ENCODE measurements around the gene TNN.
"Not testable (repeated sequence)": the region's sequence is repeated elsewhere in the genome, so short reads cannot be mapped to it uniquely, and the experiment has no call there.

Gene TNN

GRCh38 chr1:175067362-175068106 is at the start of gene TNN:
Gene TNN, plus strand, starts transcription at chr1:175067833. Its CDS starts 9,586 bp downstream, at chr1:175077419.
- DNase-seq (ENCODE audit: low read depth), result no peak
- TF ChIP-seq CTCF (IDR thresholded peaks at IDR 0.05; ENCODE audit: insufficient read depth, low read depth, low read length, missing control alignments), result no peak
- H3K4me3 ChIP-seq (ENCODE audit: low read depth, low read length), result no peak within 1 kb of the TSS

- TF ChIP-seq CTCF (IDR thresholded peaks at IDR 0.05; ENCODE audit: insufficient read depth, low read depth, low read length, missing control alignments), result no peak
- H3K4me3 ChIP-seq (ENCODE audit: low read depth, low read length), result no peak overlapping the region
- no peak for DNase-seq (ENCODE audit: low read depth)
Observed at GRCh38 chr1:175019524-175019923, 48.1 kb upstream of the TNN start.

GRCh38 chr1:175023043-175023921 is 44.4 kb upstream of the TNN start, which contains the start of gene MRPS14:
Gene MRPS14, minus strand, starts transcription at chr1:175023425. Its CDS starts 17 bp downstream, at chr1:175023408.
- no peak for TF ChIP-seq CTCF (IDR thresholded peaks at IDR 0.05; ENCODE audit: insufficient read depth, low read depth, low read length, missing control alignments)

GRCh38 chr1:175023922-175024242 is 43.8 kb upstream of the TNN start:
- H3K4me3 ChIP-seq (ENCODE audit: low read depth, low read length), result peak overlapping the region; percentile 84
- DNase-seq (ENCODE audit: low read depth), result not testable (repeated sequence)

More at GRCh38 chr1:175023043-175023921, 44.4 kb upstream of the TNN start, which contains the start of gene MRPS14:
- H3K4me3 ChIP-seq (ENCODE audit: low read depth, low read length), result peak within 1 kb of the TSS; percentile 84
- DNase-seq (ENCODE audit: low read depth), result peak; percentile 100

- no peak for DNase-seq (ENCODE audit: low read depth)
- no peak overlapping the region for H3K4me3 ChIP-seq (ENCODE audit: low read depth, low read length)
- TF ChIP-seq CTCF (IDR thresholded peaks at IDR 0.05; ENCODE audit: insufficient read depth, low read depth, low read length, missing control alignments), result no peak
Observed at GRCh38 chr1:175024773-175025172, 42.9 kb upstream of the TNN start.

GRCh38 chr1:175033953-175034352 is 33.7 kb upstream of the TNN start:
- TF ChIP-seq CTCF (IDR thresholded peaks at IDR 0.05; ENCODE audit: insufficient read depth, low read depth, low read length, missing control alignments), result no peak
- H3K4me3 ChIP-seq (ENCODE audit: low read depth, low read length), result no peak overlapping the region
- DNase-seq (ENCODE audit: low read depth), result no peak

- no peak overlapping the region for H3K4me3 ChIP-seq (ENCODE audit: low read depth, low read length)
- no peak for TF ChIP-seq CTCF (IDR thresholded peaks at IDR 0.05; ENCODE audit: insufficient read depth, low read depth, low read length, missing control alignments)
- no peak for DNase-seq (ENCODE audit: low read depth)
Observed at GRCh38 chr1:175034775-175035174, 32.9 kb upstream of the TNN start.

Data from GM12865 (cell line).